Measurements from ENCODE around the gene RPUSD1.
"Not testable (repeated sequence)": the region's sequence is repeated elsewhere in the genome, so short reads cannot be mapped to it uniquely, and the experiment has no call there.

RPUSD1 gene

GRCh38 chr16:743794-744500 lies 44.2 kb downstream of the RPUSD1 start:
- no peak for DNase-seq (ENCODE audit: low read depth)

- not testable (repeated sequence) for DNase-seq (ENCODE audit: low read depth)
These were observed 45.3 kb downstream of the RPUSD1 start for GRCh38 chr16:742894-743293.

GRCh38 chr16:741986-742629 lies 46.1 kb downstream of the RPUSD1 start:
- DNase-seq (ENCODE audit: low read depth) = no peak

GRCh38 chr16:740764-741505 lies 47.2 kb downstream of the RPUSD1 start, which contains the start of gene CIAO3:
CIAO3 (minus strand) TSS chr16:740997; CDS start chr16:740985, 12 bp downstream.
- peak; percentile 47 for DNase-seq (ENCODE audit: low read depth)

- DNase-seq (ENCODE audit: low read depth) = no peak
These were observed 47.8 kb downstream of the RPUSD1 start for GRCh38 chr16:740459-740763.

GRCh38 chr16:739560-740458 lies 48.4 kb downstream of the RPUSD1 start:
- DNase-seq (ENCODE audit: low read depth) = no peak

- DNase-seq (ENCODE audit: low read depth) = no peak
These were observed 51.2 kb downstream of the RPUSD1 start for GRCh38 chr16:736936-737481.

- DNase-seq (ENCODE audit: low read depth) = no peak
These were observed 52.2 kb downstream of the RPUSD1 start for GRCh38 chr16:735982-736453.

GRCh38 chr16:734981-735881 lies 53.0 kb downstream of the RPUSD1 start:
- no peak for DNase-seq (ENCODE audit: low read depth)
